K562 (cell line): ENCODE data around the gene GORASP2.

ENCODE experiments used
- POLR2A ChIP-seq: fragments of 450-650 bp; conservative IDR thresholded peaks from 2 replicates; pipeline ENCODE4 v1.6.1; 2016
- ZNF232 ChIP-seq: sonication (generic); formaldehyde crosslinking; IDR thresholded peaks from 2 replicates; pipeline ENCODE4 v1.8.0; 2022; ENCODE audit warnings: mild to moderate bottlenecking, missing genetic modification reagents
- ZNF274 ChIP-seq: IDR thresholded peaks from 2 replicates; pipeline ENCODE4 v1.6.1; 2011; ENCODE audit warnings: low read depth, mild to moderate bottlenecking, low read length, moderate library complexity, borderline replicate concordance
- TF ChIP-seq, protein P1 (sequence below): sonication (generic); formaldehyde crosslinking; IDR thresholded peaks from 2 replicates; pipeline ENCODE4 v1.8.1; 2022; ENCODE audit warnings: missing genetic modification reagents

DNA sequence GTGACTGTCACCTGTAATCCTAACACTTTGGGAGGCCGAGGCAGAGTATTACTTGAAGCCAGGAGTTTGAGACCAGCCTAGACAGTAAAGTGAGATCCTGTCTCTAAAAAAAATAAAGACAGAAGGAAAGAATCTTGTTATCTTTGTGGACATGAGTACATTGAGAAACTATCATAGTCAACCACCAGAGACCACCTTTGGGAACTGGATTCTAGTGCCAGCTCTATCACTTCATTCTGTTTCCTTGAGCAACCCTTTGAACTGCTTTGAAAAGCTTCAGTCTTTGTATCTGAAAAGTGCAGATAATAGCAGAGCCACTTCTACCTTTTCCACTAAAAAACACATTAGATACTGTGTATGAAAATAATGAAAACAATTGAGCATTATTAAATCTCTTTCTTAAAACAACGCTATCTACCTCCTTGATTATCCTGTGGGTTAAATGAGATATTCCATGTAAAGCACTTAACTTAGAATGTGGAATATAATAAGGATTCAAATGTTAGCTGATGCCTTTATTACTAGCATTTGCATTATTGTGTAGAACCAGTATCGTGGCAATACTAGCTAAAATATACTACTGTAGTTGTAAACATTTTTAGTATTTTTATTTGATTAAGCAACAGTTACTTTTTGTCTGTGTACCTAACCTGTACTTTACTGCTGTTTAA is 8.8 kb downstream of the GORASP2 start:
- TF ChIP-seq POLR2A = no peak
- no peak for TF ChIP-seq ZNF232 (CRISPR knock-in tag)
- TF ChIP-seq, protein P1, sequence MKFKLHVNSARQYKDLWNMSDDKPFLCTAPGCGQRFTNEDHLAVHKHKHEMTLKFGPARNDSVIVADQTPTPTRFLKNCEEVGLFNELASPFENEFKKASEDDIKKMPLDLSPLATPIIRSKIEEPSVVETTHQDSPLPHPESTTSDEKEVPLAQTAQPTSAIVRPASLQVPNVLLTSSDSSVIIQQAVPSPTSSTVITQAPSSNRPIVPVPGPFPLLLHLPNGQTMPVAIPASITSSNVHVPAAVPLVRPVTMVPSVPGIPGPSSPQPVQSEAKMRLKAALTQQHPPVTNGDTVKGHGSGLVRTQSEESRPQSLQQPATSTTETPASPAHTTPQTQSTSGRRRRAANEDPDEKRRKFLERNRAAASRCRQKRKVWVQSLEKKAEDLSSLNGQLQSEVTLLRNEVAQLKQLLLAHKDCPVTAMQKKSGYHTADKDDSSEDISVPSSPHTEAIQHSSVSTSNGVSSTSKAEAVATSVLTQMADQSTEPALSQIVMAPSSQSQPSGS (CRISPR knock-in tag) = no peak
- no peak for TF ChIP-seq ZNF274
